ENCODE data around the gene HVCN1. TPM values are rescaled to one million over a fixed set of nuclear protein-coding genes. Genes with fewer than 3 reads are reported as not detected.
"Not testable (repeated sequence)": the region's sequence is repeated elsewhere in the genome, so short reads cannot be mapped to it uniquely, and the experiment has no call there.

Gene HVCN1
- total RNA-seq: 1 to 10 TPM; 6.1 to 8.1 (median 7.2) TPM

- ATAC-seq: peak; percentile 72
- H3K36me3 Mint-ChIP-seq (ENCODE audit: insufficient read depth): peaks cover 2% of the 10 kb centered on the region
- DNase-seq: peak; percentile 11
- peaks cover 31% of the 10 kb centered on the region for H3K4me1 Mint-ChIP-seq (ENCODE audit: low read depth)
- H3K9me3 Mint-ChIP-seq: no peaks in the 10 kb centered on the region
- H3K4me3 Mint-ChIP-seq: peak within 1 kb of the TSS; percentile 89
- H3K27me3 Mint-ChIP-seq (ENCODE audit: low read depth): no peaks in the 10 kb centered on the region
These were observed at the start of gene HVCN1 for GRCh38 chr12:110688446-110689280. Gene HVCN1 (minus strand): TSS chr12:110689115. CDS start chr12:110683245, 5,870 bp downstream.

- peaks cover 68% of the 10 kb centered on the region for H3K4me1 Mint-ChIP-seq (ENCODE audit: low read depth)
- H3K9me3 Mint-ChIP-seq: no peaks in the 10 kb centered on the region
- no peaks in the 10 kb centered on the region for H3K27me3 Mint-ChIP-seq (ENCODE audit: low read depth)
- no peak for DNase-seq
- no peak for ATAC-seq
- H3K36me3 Mint-ChIP-seq (ENCODE audit: insufficient read depth): peaks cover 33% of the 10 kb centered on the region
- H3K4me3 Mint-ChIP-seq: peak overlapping the region; percentile 100
These were observed 48.6 kb upstream of the HVCN1 start for GRCh38 chr12:110737532-110737931.

- Mint-ChIP-seq H3K36me3 (ENCODE audit: insufficient read depth) (peaks cover 35% of the 10 kb centered on the region), H3K4me3 (peak overlapping the region; percentile 51), H3K4me1 (ENCODE audit: low read depth) (peaks cover 73% of the 10 kb centered on the region)
- not testable (repeated sequence) for H3K9me3 Mint-ChIP-seq; DNase-seq; H3K27me3 Mint-ChIP-seq (ENCODE audit: low read depth); ATAC-seq
These were observed 48.1 kb upstream of the HVCN1 start for GRCh38 chr12:110737016-110737415.

- H3K4me3 Mint-ChIP-seq: peak overlapping the region; percentile 64
- DNase-seq: no peak
- H3K36me3 Mint-ChIP-seq (ENCODE audit: insufficient read depth): peaks cover 43% of the 10 kb centered on the region
- H3K4me1 Mint-ChIP-seq (ENCODE audit: low read depth): peaks cover 68% of the 10 kb centered on the region
- ATAC-seq: no peak
- H3K9me3 Mint-ChIP-seq: no peaks in the 10 kb centered on the region
- H3K27me3 Mint-ChIP-seq (ENCODE audit: low read depth): no peaks in the 10 kb centered on the region
These were observed 45.0 kb upstream of the HVCN1 start for GRCh38 chr12:110733900-110734299.

GRCh38 chr12:110733089-110733715 is 44.3 kb upstream of the HVCN1 start:
- H3K36me3 Mint-ChIP-seq (ENCODE audit: insufficient read depth): peaks cover 43% of the 10 kb centered on the region
- no peaks in the 10 kb centered on the region for H3K9me3 Mint-ChIP-seq
- no peak for ATAC-seq
- no peak overlapping the region for H3K4me3 Mint-ChIP-seq
- peaks cover 67% of the 10 kb centered on the region for H3K4me1 Mint-ChIP-seq (ENCODE audit: low read depth)
- H3K27me3 Mint-ChIP-seq (ENCODE audit: low read depth): no peaks in the 10 kb centered on the region
- DNase-seq: no peak

GRCh38 chr12:110732572-110732971 is 43.7 kb upstream of the HVCN1 start:
- Mint-ChIP-seq H3K4me1 (ENCODE audit: low read depth) (peaks cover 65% of the 10 kb centered on the region), H3K36me3 (ENCODE audit: insufficient read depth) (peaks cover 44% of the 10 kb centered on the region), H3K4me3 (no peak overlapping the region), H3K9me3 (no peaks in the 10 kb centered on the region), H3K27me3 (ENCODE audit: low read depth) (no peaks in the 10 kb centered on the region)
- ATAC-seq (no peak), DNase-seq (no peak)

- Mint-ChIP-seq H3K4me3 (no peak overlapping the region), H3K36me3 (ENCODE audit: insufficient read depth) (peaks cover 50% of the 10 kb centered on the region), H3K9me3 (no peaks in the 10 kb centered on the region), H3K4me1 (ENCODE audit: low read depth) (peaks cover 65% of the 10 kb centered on the region), H3K27me3 (ENCODE audit: low read depth) (no peaks in the 10 kb centered on the region)
- no peak for ATAC-seq
- no peak for DNase-seq
These were observed 42.6 kb upstream of the HVCN1 start for GRCh38 chr12:110731479-110731878.

GRCh38 chr12:110728628-110729027 is 39.7 kb upstream of the HVCN1 start:
- DNase-seq (no peak), ATAC-seq (no peak)
- peaks cover 56% of the 10 kb centered on the region for H3K36me3 Mint-ChIP-seq (ENCODE audit: insufficient read depth)
- H3K4me1 Mint-ChIP-seq (ENCODE audit: low read depth): peaks cover 61% of the 10 kb centered on the region
- H3K4me3 Mint-ChIP-seq: no peak overlapping the region
- H3K9me3 Mint-ChIP-seq: no peaks in the 10 kb centered on the region
- no peaks in the 10 kb centered on the region for H3K27me3 Mint-ChIP-seq (ENCODE audit: low read depth)

- no peak overlapping the region for H3K4me3 Mint-ChIP-seq
- H3K27me3 Mint-ChIP-seq (ENCODE audit: low read depth): no peaks in the 10 kb centered on the region
- H3K9me3 Mint-ChIP-seq: no peaks in the 10 kb centered on the region
- DNase-seq (no peak), ATAC-seq (no peak)
- H3K4me1 Mint-ChIP-seq (ENCODE audit: low read depth): peaks cover 44% of the 10 kb centered on the region
- peaks cover 62% of the 10 kb centered on the region for H3K36me3 Mint-ChIP-seq (ENCODE audit: insufficient read depth)
These were observed 37.9 kb upstream of the HVCN1 start for GRCh38 chr12:110726708-110727369.

GRCh38 chr12:110726028-110726427 is 37.1 kb upstream of the HVCN1 start:
- no peaks in the 10 kb centered on the region for H3K9me3 Mint-ChIP-seq
- ATAC-seq: no peak
- no peaks in the 10 kb centered on the region for H3K27me3 Mint-ChIP-seq (ENCODE audit: low read depth)
- peaks cover 61% of the 10 kb centered on the region for H3K36me3 Mint-ChIP-seq (ENCODE audit: insufficient read depth)
- no peak overlapping the region for H3K4me3 Mint-ChIP-seq
- no peak for DNase-seq
- H3K4me1 Mint-ChIP-seq (ENCODE audit: low read depth): peaks cover 36% of the 10 kb centered on the region

- DNase-seq (no peak), ATAC-seq (no peak)
- Mint-ChIP-seq H3K27me3 (ENCODE audit: low read depth) (no peaks in the 10 kb centered on the region), H3K9me3 (no peaks in the 10 kb centered on the region), H3K4me1 (ENCODE audit: low read depth) (peaks cover 33% of the 10 kb centered on the region), H3K4me3 (no peak overlapping the region), H3K36me3 (ENCODE audit: insufficient read depth) (peaks cover 60% of the 10 kb centered on the region)
These were observed 36.4 kb upstream of the HVCN1 start for GRCh38 chr12:110725267-110725666.

- H3K4me3 Mint-ChIP-seq; H3K9me3 Mint-ChIP-seq; H3K27me3 Mint-ChIP-seq (ENCODE audit: low read depth); DNase-seq; ATAC-seq: not testable (repeated sequence)
- peaks cover 29% of the 10 kb centered on the region for H3K4me1 Mint-ChIP-seq (ENCODE audit: low read depth)
- H3K36me3 Mint-ChIP-seq (ENCODE audit: insufficient read depth): peaks cover 66% of the 10 kb centered on the region
These were observed 34.0 kb upstream of the HVCN1 start for GRCh38 chr12:110722892-110723291.

GRCh38 chr12:110721570-110721969 is 32.7 kb upstream of the HVCN1 start:
- no peak for DNase-seq
- no peaks in the 10 kb centered on the region for H3K9me3 Mint-ChIP-seq
- ATAC-seq: no peak
- H3K4me1 Mint-ChIP-seq (ENCODE audit: low read depth): peaks cover 30% of the 10 kb centered on the region
- no peak overlapping the region for H3K4me3 Mint-ChIP-seq
- peaks cover 64% of the 10 kb centered on the region for H3K36me3 Mint-ChIP-seq (ENCODE audit: insufficient read depth)
- H3K27me3 Mint-ChIP-seq (ENCODE audit: low read depth): no peaks in the 10 kb centered on the region

- H3K4me3 Mint-ChIP-seq: no peak overlapping the region
- ATAC-seq (no peak), DNase-seq (no peak)
- no peaks in the 10 kb centered on the region for H3K9me3 Mint-ChIP-seq
- peaks cover 24% of the 10 kb centered on the region for H3K4me1 Mint-ChIP-seq (ENCODE audit: low read depth)
- H3K27me3 Mint-ChIP-seq (ENCODE audit: low read depth): no peaks in the 10 kb centered on the region
- H3K36me3 Mint-ChIP-seq (ENCODE audit: insufficient read depth): peaks cover 59% of the 10 kb centered on the region
These were observed 31.6 kb upstream of the HVCN1 start for GRCh38 chr12:110720516-110720915.
